Spleen (tissue), 7 donors: ENCODE data around the gene SIGLEC15.

ENCODE experiments used
- POLR2A ChIP-seq, 3 donors: fragments of 450-650 bp; IDR thresholded peaks; one replicate each; pipeline ENCODE4 v1.5.1; 2017; ENCODE audit warnings: antibody characterized with exemption in 3 of 3, mild to moderate bottlenecking in 1 of 3
- POLR2AphosphoS5 ChIP-seq, 3 donors: sonication (generic); formaldehyde crosslinking; IDR thresholded peaks; one replicate each; pipeline ENCODE4 v1.5.1; 2017; ENCODE audit warnings: antibody characterized with exemption in 3 of 3
- TF ChIP-seq, protein P1 (sequence below), 11 experiments: fragments of 200-600 bp in 7 of 11; fragments of 450-650 bp in 4 of 11; sonication (generic) in 4 of 11; IDR thresholded peaks in 8 of 11; conservative IDR thresholded peaks in 3 of 11; 1 replicate in 7 of 11; 2 replicates in 4 of 11; pipeline versions ENCODE4 v1.4.0 to v1.8.0; 2016 to 2021; ENCODE audit warnings: antibody characterized with exemption in 11 of 11, inconsistent platforms in 4 of 11, mild to moderate bottlenecking in 1 of 11
- donor health status: DM: no; HTN: no; CAD: no; lungs with moderate emphysema.
- donor health status: DM: no; HTN: no; CAD: no.
- donor health status: DM: no; HTN: no; CAD: no.

DNA sequence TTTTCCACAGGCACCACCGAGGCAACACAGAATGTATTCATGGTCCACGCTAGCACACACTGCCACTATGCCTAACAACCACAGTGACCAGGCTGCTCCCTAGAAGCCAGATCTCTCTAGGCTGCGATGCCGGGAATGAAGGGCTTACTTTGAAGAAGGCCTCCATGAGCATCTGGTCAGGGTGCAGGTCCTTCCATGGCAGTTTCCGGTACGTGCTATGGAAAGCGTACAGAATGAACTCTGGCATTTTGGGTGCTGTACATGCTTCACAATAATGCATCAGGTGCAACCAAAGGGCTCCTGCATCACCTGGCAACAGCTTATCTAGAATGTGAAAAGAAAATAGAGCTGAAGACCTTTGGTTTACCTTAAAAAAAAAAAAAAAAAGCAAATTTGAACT lies 44.9 kb downstream of the SIGLEC15 start:
- TF ChIP-seq, protein P1, sequence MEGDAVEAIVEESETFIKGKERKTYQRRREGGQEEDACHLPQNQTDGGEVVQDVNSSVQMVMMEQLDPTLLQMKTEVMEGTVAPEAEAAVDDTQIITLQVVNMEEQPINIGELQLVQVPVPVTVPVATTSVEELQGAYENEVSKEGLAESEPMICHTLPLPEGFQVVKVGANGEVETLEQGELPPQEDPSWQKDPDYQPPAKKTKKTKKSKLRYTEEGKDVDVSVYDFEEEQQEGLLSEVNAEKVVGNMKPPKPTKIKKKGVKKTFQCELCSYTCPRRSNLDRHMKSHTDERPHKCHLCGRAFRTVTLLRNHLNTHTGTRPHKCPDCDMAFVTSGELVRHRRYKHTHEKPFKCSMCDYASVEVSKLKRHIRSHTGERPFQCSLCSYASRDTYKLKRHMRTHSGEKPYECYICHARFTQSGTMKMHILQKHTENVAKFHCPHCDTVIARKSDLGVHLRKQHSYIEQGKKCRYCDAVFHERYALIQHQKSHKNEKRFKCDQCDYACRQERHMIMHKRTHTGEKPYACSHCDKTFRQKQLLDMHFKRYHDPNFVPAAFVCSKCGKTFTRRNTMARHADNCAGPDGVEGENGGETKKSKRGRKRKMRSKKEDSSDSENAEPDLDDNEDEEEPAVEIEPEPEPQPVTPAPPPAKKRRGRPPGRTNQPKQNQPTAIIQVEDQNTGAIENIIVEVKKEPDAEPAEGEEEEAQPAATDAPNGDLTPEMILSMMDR (IDR thresholded peaks at IDR 0.05 in 8 of 11, conservative IDR thresholded peaks at IDR 0.05 in 3 of 11), result no peak
- TF ChIP-seq POLR2A (IDR thresholded peaks at IDR 0.05), result no peak
- no peak for TF ChIP-seq POLR2AphosphoS5 (IDR thresholded peaks at IDR 0.05)
